K562 (cell line): ENCODE results near the gene LMF2. TPM values are rescaled to one million over a fixed set of nuclear protein-coding genes. Genes with fewer than 3 reads are reported as not detected.

ENCODE experiments used
- ARHGAP35 ChIP-seq: fragments of 450-650 bp; IDR thresholded peaks from 2 replicates; pipeline ENCODE4 v1.6.1; 2018; ENCODE audit not compliant: partially characterized antibody
- ERF ChIP-seq: fragments of 450-650 bp; formaldehyde crosslinking; IDR thresholded peaks from 2 replicates; pipeline ENCODE4 v1.4.0; 2020; ENCODE audit warnings: mild to moderate bottlenecking, mixed read lengths
- KDM2B ChIP-seq: fragments of 250-450 bp; sonication (Bioruptor Pico); IDR thresholded peaks from 2 replicates; pipeline ENCODE4 v1.8.0; 2021; ENCODE audit warnings: mild to moderate bottlenecking, moderate library complexity
- LARP7 ChIP-seq: fragments of 450-650 bp; IDR thresholded peaks from 2 replicates; pipeline ENCODE4 v1.6.1; 2016
- LCOR ChIP-seq: sonication (generic); formaldehyde crosslinking; IDR thresholded peaks from 2 replicates; pipeline ENCODE4 v1.8.0; 2022; ENCODE audit warnings: mild to moderate bottlenecking, missing genetic modification reagents
- MIER1 ChIP-seq: fragments of 450-650 bp; IDR thresholded peaks from 2 replicates; pipeline ENCODE4 v1.6.1; 2016; ENCODE audit warnings: antibody characterized with exemption, mild to moderate bottlenecking, low read depth
- NFE2L1 ChIP-seq: fragments of 450-650 bp; IDR thresholded peaks from 2 replicates; pipeline ENCODE4 v1.6.1; 2016; ENCODE audit warnings: missing genetic modification characterization, low read depth, mild to moderate bottlenecking, missing compliant biosample characterization, moderate library complexity, borderline replicate concordance
- NRF1 ChIP-seq, 2 experiments: fragments of 450-650 bp; IDR thresholded peaks in 1 of 2; conservative IDR thresholded peaks in 1 of 2; 2 replicates each; pipeline ENCODE4 v1.6.1; 2014; ENCODE audit warnings: mild to moderate bottlenecking in 2 of 2
- ZNF23 ChIP-seq: fragments of 250-450 bp; sonication (Bioruptor Pico); IDR thresholded peaks from 2 replicates; pipeline ENCODE4 v1.4.0; 2020; ENCODE audit warnings: mild to moderate bottlenecking
- ZNF316 ChIP-seq: fragments of 450-650 bp; IDR thresholded peaks from 2 replicates; pipeline ENCODE4 v1.6.1; 2016
- ZNF57 ChIP-seq: fragments of 450-650 bp; formaldehyde crosslinking; IDR thresholded peaks from 2 replicates; pipeline ENCODE4 v1.4.0; 2020; ENCODE audit warnings: mild to moderate bottlenecking, moderate library complexity
- ZNF699 ChIP-seq: fragments of 250-450 bp; sonication (Bioruptor Pico); IDR thresholded peaks from 2 replicates; pipeline ENCODE4 v1.8.0; 2021; ENCODE audit warnings: mild to moderate bottlenecking, moderate library complexity; ENCODE audit not compliant: insufficient replicate concordance
- ZNF77 ChIP-seq: fragments of 250-450 bp; sonication (Bioruptor Pico); IDR thresholded peaks from 2 replicates; pipeline ENCODE4 v1.5.0; 2020
- polyA plus RNA-seq, 8 experiments: library from polyadenylated mRNA; depleted of rRNA in 4 of 8; stranded (reverse) in 5 of 8; unstranded in 3 of 8; fragments of >200 nt; fragmentation: Nextera tagmentation in 2 of 8; fragmentation: Illumina TruSeq in 1 of 8; extraction: Ambion mirVana in 2 of 8; extraction: Trizol in 1 of 8; gene quantifications; 2 replicates each; pipeline versions ENCODE4 v1.2.1 to v1.2.3, GENCODE V29; 2011 to 2014; ENCODE audit warnings: inconsistent platforms in 1 of 8, missing spikeins in 1 of 8
- total RNA-seq, 7 experiments: library from RNA; depleted of rRNA in 6 of 7; stranded (reverse); fragments of >200 nt in 6 of 7; fragmentation: Illumina TruSeq in 2 of 7; extraction: Trizol in 2 of 7; gene quantifications; 2 replicates each; pipeline versions ENCODE4 v1.2.1 to v1.2.3, GENCODE V29; 2011 to 2021; ENCODE audit warnings: low replicate concordance in 1 of 7
- TF ChIP-seq, protein P1 (sequence below): fragments of 200-600 bp; sonication (generic); IDR thresholded peaks from one replicate; pipeline ENCODE4 v1.6.1; 2012; ENCODE audit warnings: mild to moderate bottlenecking, low read depth, low read length, inconsistent platforms
- TF ChIP-seq, protein P2 (sequence below): fragments of 450-650 bp; IDR thresholded peaks from 2 replicates; pipeline ENCODE4 v1.6.1; 2017; ENCODE audit warnings: antibody characterized with exemption
- TF ChIP-seq, protein P3 (sequence below): fragments of 450-650 bp; conservative IDR thresholded peaks from 2 replicates; pipeline ENCODE4 v1.6.1; 2016; ENCODE audit warnings: missing genetic modification characterization, low read depth, mild to moderate bottlenecking, missing compliant biosample characterization, moderate library complexity

The LMF2 gene
- total and polyA plus RNA-seq, 9 of the 15 experiments (the other 6 are each of a cell fraction or from before 2014, with no cell fraction given): 0.08 to 37.1 (median 7.6) TPM

GRCh38 chr22:50498322-50498890 is 9.1 kb downstream of the LMF2 start (continued):
- TF ChIP-seq ERF (CRISPR knock-in tag) (no peak), ZNF316 (no peak), ZNF57 (CRISPR knock-in tag) (no peak), MIER1 (peak; percentile 74; the same call in 1 of the 2 replicates), ZNF77 (CRISPR knock-in tag) (no peak), LCOR (CRISPR knock-in tag) (no peak), NRF1 (conservative IDR thresholded peaks at IDR 0.05 in 1 of 2, IDR thresholded peaks at IDR 0.05 in 1 of 2) (peak; percentile 22 to 43; a peak in 2 of 4 replicates), KDM2B (CRISPR knock-in tag) (no peak), ARHGAP35 (no peak), ZNF699 (CRISPR knock-in tag) (no peak), ZNF23 (CRISPR knock-in tag) (no peak), NFE2L1 (no peak), LARP7 (no peak)
- TF ChIP-seq, protein P1, sequence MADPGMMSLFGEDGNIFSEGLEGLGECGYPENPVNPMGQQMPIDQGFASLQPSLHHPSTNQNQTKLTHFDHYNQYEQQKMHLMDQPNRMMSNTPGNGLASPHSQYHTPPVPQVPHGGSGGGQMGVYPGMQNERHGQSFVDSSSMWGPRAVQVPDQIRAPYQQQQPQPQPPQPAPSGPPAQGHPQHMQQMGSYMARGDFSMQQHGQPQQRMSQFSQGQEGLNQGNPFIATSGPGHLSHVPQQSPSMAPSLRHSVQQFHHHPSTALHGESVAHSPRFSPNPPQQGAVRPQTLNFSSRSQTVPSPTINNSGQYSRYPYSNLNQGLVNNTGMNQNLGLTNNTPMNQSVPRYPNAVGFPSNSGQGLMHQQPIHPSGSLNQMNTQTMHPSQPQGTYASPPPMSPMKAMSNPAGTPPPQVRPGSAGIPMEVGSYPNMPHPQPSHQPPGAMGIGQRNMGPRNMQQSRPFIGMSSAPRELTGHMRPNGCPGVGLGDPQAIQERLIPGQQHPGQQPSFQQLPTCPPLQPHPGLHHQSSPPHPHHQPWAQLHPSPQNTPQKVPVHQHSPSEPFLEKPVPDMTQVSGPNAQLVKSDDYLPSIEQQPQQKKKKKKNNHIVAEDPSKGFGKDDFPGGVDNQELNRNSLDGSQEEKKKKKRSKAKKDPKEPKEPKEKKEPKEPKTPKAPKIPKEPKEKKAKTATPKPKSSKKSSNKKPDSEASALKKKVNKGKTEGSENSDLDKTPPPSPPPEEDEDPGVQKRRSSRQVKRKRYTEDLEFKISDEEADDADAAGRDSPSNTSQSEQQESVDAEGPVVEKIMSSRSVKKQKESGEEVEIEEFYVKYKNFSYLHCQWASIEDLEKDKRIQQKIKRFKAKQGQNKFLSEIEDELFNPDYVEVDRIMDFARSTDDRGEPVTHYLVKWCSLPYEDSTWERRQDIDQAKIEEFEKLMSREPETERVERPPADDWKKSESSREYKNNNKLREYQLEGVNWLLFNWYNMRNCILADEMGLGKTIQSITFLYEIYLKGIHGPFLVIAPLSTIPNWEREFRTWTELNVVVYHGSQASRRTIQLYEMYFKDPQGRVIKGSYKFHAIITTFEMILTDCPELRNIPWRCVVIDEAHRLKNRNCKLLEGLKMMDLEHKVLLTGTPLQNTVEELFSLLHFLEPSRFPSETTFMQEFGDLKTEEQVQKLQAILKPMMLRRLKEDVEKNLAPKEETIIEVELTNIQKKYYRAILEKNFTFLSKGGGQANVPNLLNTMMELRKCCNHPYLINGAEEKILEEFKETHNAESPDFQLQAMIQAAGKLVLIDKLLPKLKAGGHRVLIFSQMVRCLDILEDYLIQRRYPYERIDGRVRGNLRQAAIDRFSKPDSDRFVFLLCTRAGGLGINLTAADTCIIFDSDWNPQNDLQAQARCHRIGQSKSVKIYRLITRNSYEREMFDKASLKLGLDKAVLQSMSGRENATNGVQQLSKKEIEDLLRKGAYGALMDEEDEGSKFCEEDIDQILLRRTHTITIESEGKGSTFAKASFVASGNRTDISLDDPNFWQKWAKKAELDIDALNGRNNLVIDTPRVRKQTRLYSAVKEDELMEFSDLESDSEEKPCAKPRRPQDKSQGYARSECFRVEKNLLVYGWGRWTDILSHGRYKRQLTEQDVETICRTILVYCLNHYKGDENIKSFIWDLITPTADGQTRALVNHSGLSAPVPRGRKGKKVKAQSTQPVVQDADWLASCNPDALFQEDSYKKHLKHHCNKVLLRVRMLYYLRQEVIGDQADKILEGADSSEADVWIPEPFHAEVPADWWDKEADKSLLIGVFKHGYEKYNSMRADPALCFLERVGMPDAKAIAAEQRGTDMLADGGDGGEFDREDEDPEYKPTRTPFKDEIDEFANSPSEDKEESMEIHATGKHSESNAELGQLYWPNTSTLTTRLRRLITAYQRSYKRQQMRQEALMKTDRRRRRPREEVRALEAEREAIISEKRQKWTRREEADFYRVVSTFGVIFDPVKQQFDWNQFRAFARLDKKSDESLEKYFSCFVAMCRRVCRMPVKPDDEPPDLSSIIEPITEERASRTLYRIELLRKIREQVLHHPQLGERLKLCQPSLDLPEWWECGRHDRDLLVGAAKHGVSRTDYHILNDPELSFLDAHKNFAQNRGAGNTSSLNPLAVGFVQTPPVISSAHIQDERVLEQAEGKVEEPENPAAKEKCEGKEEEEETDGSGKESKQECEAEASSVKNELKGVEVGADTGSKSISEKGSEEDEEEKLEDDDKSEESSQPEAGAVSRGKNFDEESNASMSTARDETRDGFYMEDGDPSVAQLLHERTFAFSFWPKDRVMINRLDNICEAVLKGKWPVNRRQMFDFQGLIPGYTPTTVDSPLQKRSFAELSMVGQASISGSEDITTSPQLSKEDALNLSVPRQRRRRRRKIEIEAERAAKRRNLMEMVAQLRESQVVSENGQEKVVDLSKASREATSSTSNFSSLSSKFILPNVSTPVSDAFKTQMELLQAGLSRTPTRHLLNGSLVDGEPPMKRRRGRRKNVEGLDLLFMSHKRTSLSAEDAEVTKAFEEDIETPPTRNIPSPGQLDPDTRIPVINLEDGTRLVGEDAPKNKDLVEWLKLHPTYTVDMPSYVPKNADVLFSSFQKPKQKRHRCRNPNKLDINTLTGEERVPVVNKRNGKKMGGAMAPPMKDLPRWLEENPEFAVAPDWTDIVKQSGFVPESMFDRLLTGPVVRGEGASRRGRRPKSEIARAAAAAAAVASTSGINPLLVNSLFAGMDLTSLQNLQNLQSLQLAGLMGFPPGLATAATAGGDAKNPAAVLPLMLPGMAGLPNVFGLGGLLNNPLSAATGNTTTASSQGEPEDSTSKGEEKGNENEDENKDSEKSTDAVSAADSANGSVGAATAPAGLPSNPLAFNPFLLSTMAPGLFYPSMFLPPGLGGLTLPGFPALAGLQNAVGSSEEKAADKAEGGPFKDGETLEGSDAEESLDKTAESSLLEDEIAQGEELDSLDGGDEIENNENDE: no peak
- TF ChIP-seq, protein P2, sequence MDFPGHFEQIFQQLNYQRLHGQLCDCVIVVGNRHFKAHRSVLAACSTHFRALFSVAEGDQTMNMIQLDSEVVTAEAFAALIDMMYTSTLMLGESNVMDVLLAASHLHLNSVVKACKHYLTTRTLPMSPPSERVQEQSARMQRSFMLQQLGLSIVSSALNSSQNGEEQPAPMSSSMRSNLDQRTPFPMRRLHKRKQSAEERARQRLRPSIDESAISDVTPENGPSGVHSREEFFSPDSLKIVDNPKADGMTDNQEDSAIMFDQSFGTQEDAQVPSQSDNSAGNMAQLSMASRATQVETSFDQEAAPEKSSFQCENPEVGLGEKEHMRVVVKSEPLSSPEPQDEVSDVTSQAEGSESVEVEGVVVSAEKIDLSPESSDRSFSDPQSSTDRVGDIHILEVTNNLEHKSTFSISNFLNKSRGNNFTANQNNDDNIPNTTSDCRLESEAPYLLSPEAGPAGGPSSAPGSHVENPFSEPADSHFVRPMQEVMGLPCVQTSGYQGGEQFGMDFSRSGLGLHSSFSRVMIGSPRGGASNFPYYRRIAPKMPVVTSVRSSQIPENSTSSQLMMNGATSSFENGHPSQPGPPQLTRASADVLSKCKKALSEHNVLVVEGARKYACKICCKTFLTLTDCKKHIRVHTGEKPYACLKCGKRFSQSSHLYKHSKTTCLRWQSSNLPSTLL: no peak
- TF ChIP-seq, protein P3, sequence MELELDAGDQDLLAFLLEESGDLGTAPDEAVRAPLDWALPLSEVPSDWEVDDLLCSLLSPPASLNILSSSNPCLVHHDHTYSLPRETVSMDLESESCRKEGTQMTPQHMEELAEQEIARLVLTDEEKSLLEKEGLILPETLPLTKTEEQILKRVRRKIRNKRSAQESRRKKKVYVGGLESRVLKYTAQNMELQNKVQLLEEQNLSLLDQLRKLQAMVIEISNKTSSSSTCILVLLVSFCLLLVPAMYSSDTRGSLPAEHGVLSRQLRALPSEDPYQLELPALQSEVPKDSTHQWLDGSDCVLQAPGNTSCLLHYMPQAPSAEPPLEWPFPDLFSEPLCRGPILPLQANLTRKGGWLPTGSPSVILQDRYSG (tag): no peak
